SK-N-SH (cell line): Measurements from ENCODE around the gene PKP4. TPM values are rescaled to one million over a fixed set of nuclear protein-coding genes. Genes with fewer than 3 reads are reported as not detected.

Experiments used
- CTCF ChIA-PET: fragments of 300-600, 350-600 bp; formaldehyde crosslinking; extraction: SDS; loops from one replicate; lab custom pipeline; 2021; lab: Yijun Ruan, JAX
- POLR2A ChIA-PET: fragments of 350-600 bp; sonication (Branson Sonifier 250); formaldehyde crosslinking; extraction: SDS; loops from one replicate; lab custom pipeline; 2020; ENCODE audit warnings: antibody characterized with exemption, inconsistent platforms; lab: Yijun Ruan, JAX
- DNase-seq: peaks from one replicate; pipeline ENCODE4 v3.0.0; 2012
- H2AFZ ChIP-seq: fragments of 200-600 bp; sonication (generic); 2 replicates; pipeline ENCODE4 v1.8.1; 2016; ENCODE audit warnings: antibody characterized with exemption, mild to moderate bottlenecking, low read depth
- H3F3A ChIP-seq: fragments of 200-600 bp; sonication (generic); replicated peaks from 2 replicates; pipeline ENCODE3; 2016; ENCODE audit warnings: antibody characterized with exemption, mild to moderate bottlenecking; ENCODE audit not compliant: insufficient read depth
- H3K27ac ChIP-seq, 2 experiments: fragments of 200-500 bp in 1 of 2; fragments of 200-600 bp in 1 of 2; sonication (Bioruptor generic) in 1 of 2; sonication (generic), shearing (Covaris generic) in 1 of 2; 2 replicates each; pipeline versions ENCODE4 v1.5.1 to v1.6.1; 2014 to 2016; ENCODE audit warnings: low read depth in 2 of 2, inconsistent platforms in 1 of 2, low read length in 1 of 2, mild to moderate bottlenecking in 1 of 2, mixed read lengths in 1 of 2
- H3K27me3 ChIP-seq: fragments of 200-600 bp; sonication (generic), shearing (Covaris generic); 2 replicates; pipeline ENCODE4 v1.6.1; 2016; ENCODE audit warnings: mixed run types; ENCODE audit not compliant: insufficient read depth
- H3K36me3 ChIP-seq, 2 experiments: fragments of 200-500 bp in 1 of 2; fragments of 200-600 bp in 1 of 2; sonication (Bioruptor generic) in 1 of 2; sonication (generic) in 1 of 2; replicated peaks in 1 of 2; 2 replicates each; pipeline versions ENCODE3 to v1.5.1; 2014 to 2016; ENCODE audit warnings: low read length in 1 of 2, mild to moderate bottlenecking in 1 of 2; ENCODE audit not compliant: insufficient read depth in 2 of 2, control insufficient read depth in 1 of 2
- H3K4me1 ChIP-seq, 2 experiments: fragments of 200-500 bp in 1 of 2; fragments of 200-600 bp in 1 of 2; sonication (Bioruptor generic) in 1 of 2; sonication (generic), shearing (Covaris generic) in 1 of 2; 2 replicates each; pipeline versions ENCODE4 v1.5.1 to v1.6.1; 2014 to 2016; ENCODE audit warnings: low read depth in 1 of 2, low read length in 1 of 2, mixed run types in 1 of 2; ENCODE audit not compliant: insufficient read depth in 2 of 2, control insufficient read depth in 1 of 2
- H3K4me2 ChIP-seq: fragments of 200-600 bp; sonication (generic), shearing (Covaris generic); 2 replicates; pipeline ENCODE4 v1.6.1; 2017; ENCODE audit warnings: mixed run types
- H3K4me3 ChIP-seq, 2 experiments: fragments of 200-500 bp in 1 of 2; fragments of 200-600 bp in 1 of 2; sonication (Bioruptor generic) in 1 of 2; sonication (generic), shearing (Covaris generic) in 1 of 2; 2 replicates each; pipeline versions ENCODE4 v1.5.1 to v1.8.1; 2014 to 2016; ENCODE audit warnings: low read depth in 2 of 2, inconsistent platforms in 1 of 2, low read length in 1 of 2, mild to moderate bottlenecking in 1 of 2, mixed read lengths in 1 of 2, moderate library complexity in 1 of 2
- H3K79me2 ChIP-seq: fragments of 200-600 bp; sonication (generic); 2 replicates; pipeline ENCODE4 v1.8.1; 2017; ENCODE audit warnings: mild to moderate bottlenecking; ENCODE audit not compliant: insufficient read depth
- H3K9ac ChIP-seq: fragments of 200-600 bp; sonication (generic); 2 replicates; pipeline ENCODE4 v1.6.1; 2017; ENCODE audit warnings: mixed run types
- H3K9me2 ChIP-seq: fragments of 200-600 bp; sonication (generic); 2 replicates; pipeline ENCODE4 v1.6.1; 2017; ENCODE audit warnings: mixed run types
- H3K9me3 ChIP-seq: fragments of 200-600 bp; sonication (generic); 2 replicates; pipeline ENCODE4 v1.6.1; 2017; ENCODE audit warnings: mixed run types, mild to moderate bottlenecking, moderate library complexity
- H4K20me1 ChIP-seq: fragments of 200-600 bp; sonication (generic); 2 replicates; pipeline ENCODE4 v1.6.1; 2017; ENCODE audit warnings: mild to moderate bottlenecking, mixed run types; ENCODE audit not compliant: insufficient read depth
- CHD2 ChIP-seq: fragments of 150-350 bp; IDR thresholded peaks from 2 replicates; pipeline ENCODE4 v1.6.1; 2018; ENCODE audit warnings: low read length; ENCODE audit not compliant: partially characterized antibody
- CTCF ChIP-seq: fragments of 200-600 bp; sonication (generic); IDR thresholded peaks from 2 replicates; pipeline ENCODE4 v1.6.1; 2017; ENCODE audit warnings: antibody characterized with exemption, mild to moderate bottlenecking, moderate library complexity
- EP300 ChIP-seq, 2 experiments: IDR thresholded peaks; 2 replicates each; pipeline versions ENCODE4 v1.4.0 to v1.6.1; 2012; ENCODE audit warnings: borderline replicate concordance in 1 of 2, low read depth in 1 of 2, low read length in 1 of 2
- FOXJ3 ChIP-seq: sonication (generic); formaldehyde crosslinking; IDR thresholded peaks from 2 replicates; pipeline ENCODE4 v1.5.1; 2020; ENCODE audit warnings: mild to moderate bottlenecking, missing genetic modification reagents
- GATA2 ChIP-seq: sonication (generic); formaldehyde crosslinking; IDR thresholded peaks from 2 replicates; pipeline ENCODE4 v1.5.0; 2020; ENCODE audit warnings: mild to moderate bottlenecking, missing genetic modification reagents
- IRF3 ChIP-seq: fragments of 150-350 bp; IDR thresholded peaks from 2 replicates; pipeline ENCODE4 v1.6.1; 2016; ENCODE audit warnings: mild to moderate bottlenecking, low read depth, low read length
- NFIC ChIP-seq: IDR thresholded peaks from 2 replicates; pipeline ENCODE4 v1.4.0; 2012; ENCODE audit warnings: borderline replicate concordance
- NRF1 ChIP-seq: IDR thresholded peaks from 2 replicates; pipeline ENCODE4 v1.6.1; 2012; ENCODE audit warnings: low read depth, mild to moderate bottlenecking, low read length
- RAD21 ChIP-seq: IDR thresholded peaks from 2 replicates; pipeline ENCODE4 v1.6.1; 2012; ENCODE audit warnings: mild to moderate bottlenecking, low read length
- RFX5 ChIP-seq: IDR thresholded peaks from 2 replicates; pipeline ENCODE4 v1.6.1; 2012; ENCODE audit warnings: mild to moderate bottlenecking, improper control_type of control experiment, low read length
- SIN3A ChIP-seq: IDR thresholded peaks from 2 replicates; pipeline ENCODE4 v1.6.1; 2012; ENCODE audit warnings: low read depth, mild to moderate bottlenecking, low read length, moderate library complexity, borderline replicate concordance
- SMC3 ChIP-seq: IDR thresholded peaks from 2 replicates; pipeline ENCODE4 v1.6.1; 2012; ENCODE audit warnings: low read depth, low read length, improper control_type of control experiment
- TAF1 ChIP-seq: IDR thresholded peaks from 2 replicates; pipeline ENCODE4 v1.6.1; 2012; ENCODE audit warnings: low read depth, mild to moderate bottlenecking, low read length, moderate library complexity, borderline replicate concordance
- TCF12 ChIP-seq: IDR thresholded peaks from 2 replicates; pipeline ENCODE4 v1.4.0; 2012
- USF1 ChIP-seq: IDR thresholded peaks from 2 replicates; pipeline ENCODE4 v1.4.0; 2012; ENCODE audit warnings: low read depth, borderline replicate concordance
- WGBS: methylation state at CpG from one replicate; pipeline ENCODE4 v1.1.6; 2017; ENCODE audit warnings: low lambda C conversion rate; 5-methylcytosine and 5-hydroxymethylcytosine counted together
- polyA plus RNA-seq, 3 experiments: library from polyadenylated mRNA; depleted of rRNA; stranded (reverse); fragments of >200 nt; gene quantifications; 2 replicates each; pipeline ENCODE4 v1.2.3, GENCODE V29; 2012
- TF ChIP-seq, protein P1 (sequence below): IDR thresholded peaks from 2 replicates; pipeline ENCODE4 v1.6.1; 2012; ENCODE audit warnings: mild to moderate bottlenecking, low read depth, low read length, moderate library complexity
- TF ChIP-seq, protein P2 (sequence below): IDR thresholded peaks from 2 replicates; pipeline ENCODE4 v1.4.0; 2012; ENCODE audit warnings: low read depth

PKP4 gene
- polyA plus RNA-seq, 1 of the 3 experiments (the other 2 are of a cell fraction), result 10.9 TPM

DNA sequence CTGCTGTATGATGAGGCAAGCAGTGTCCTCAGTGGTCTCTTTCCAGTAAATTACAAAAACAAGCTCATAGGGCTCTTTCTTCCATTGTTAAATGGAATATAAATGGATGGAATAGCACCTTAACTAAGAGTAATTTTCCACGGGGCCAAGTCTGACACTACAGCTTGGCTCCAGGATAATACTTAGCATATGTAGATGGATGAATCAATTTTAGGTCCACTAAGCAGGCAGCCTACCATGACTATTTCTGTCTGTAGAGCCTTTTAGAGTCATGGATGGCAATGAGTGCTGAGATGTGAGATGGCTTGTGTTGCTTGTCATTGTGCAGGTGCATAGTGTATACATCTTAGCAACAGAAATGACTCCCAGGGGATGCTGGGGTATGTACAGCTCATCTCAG, 125.9 kb downstream of the PKP4 start (continued):
- TF ChIP-seq, protein P1, sequence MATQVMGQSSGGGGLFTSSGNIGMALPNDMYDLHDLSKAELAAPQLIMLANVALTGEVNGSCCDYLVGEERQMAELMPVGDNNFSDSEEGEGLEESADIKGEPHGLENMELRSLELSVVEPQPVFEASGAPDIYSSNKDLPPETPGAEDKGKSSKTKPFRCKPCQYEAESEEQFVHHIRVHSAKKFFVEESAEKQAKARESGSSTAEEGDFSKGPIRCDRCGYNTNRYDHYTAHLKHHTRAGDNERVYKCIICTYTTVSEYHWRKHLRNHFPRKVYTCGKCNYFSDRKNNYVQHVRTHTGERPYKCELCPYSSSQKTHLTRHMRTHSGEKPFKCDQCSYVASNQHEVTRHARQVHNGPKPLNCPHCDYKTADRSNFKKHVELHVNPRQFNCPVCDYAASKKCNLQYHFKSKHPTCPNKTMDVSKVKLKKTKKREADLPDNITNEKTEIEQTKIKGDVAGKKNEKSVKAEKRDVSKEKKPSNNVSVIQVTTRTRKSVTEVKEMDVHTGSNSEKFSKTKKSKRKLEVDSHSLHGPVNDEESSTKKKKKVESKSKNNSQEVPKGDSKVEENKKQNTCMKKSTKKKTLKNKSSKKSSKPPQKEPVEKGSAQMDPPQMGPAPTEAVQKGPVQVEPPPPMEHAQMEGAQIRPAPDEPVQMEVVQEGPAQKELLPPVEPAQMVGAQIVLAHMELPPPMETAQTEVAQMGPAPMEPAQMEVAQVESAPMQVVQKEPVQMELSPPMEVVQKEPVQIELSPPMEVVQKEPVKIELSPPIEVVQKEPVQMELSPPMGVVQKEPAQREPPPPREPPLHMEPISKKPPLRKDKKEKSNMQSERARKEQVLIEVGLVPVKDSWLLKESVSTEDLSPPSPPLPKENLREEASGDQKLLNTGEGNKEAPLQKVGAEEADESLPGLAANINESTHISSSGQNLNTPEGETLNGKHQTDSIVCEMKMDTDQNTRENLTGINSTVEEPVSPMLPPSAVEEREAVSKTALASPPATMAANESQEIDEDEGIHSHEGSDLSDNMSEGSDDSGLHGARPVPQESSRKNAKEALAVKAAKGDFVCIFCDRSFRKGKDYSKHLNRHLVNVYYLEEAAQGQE, result no peak
- TF ChIP-seq RAD21 (no peak), NFIC (no peak), TCF12 (no peak), SIN3A (no peak), IRF3 (no peak), FOXJ3 (no peak), CHD2 (no peak), SMC3 (no peak), RFX5 (no peak)

GRCh38 chr2:158583923-158584322, 127.2 kb downstream of the PKP4 start:
- no peak overlapping the region for H3K4me3 ChIP-seq
- peaks cover 3% of the 10 kb centered on the region for H3F3A ChIP-seq
- CTCF ChIA-PET, result no interaction called here
- no peaks in the 10 kb centered on the region for H3K27me3 ChIP-seq
- no peak overlapping the region for H3K27ac ChIP-seq
- POLR2A ChIA-PET, result no interaction called here
- DNase-seq, result no peak
- no peak overlapping the region for H3K4me2 ChIP-seq
- no peaks in the 10 kb centered on the region for H3K9me2 ChIP-seq
- no peaks in the 10 kb centered on the region; a peak in 1 of 4 replicates for H3K4me1 ChIP-seq
- TF ChIP-seq IRF3 (no peak), USF1 (no peak), EP300 (IDR thresholded peaks at IDR 0.05; ENCODE audit: borderline replicate concordance in 1 of 2, low read depth in 1 of 2, low read length in 1 of 2) (no peak), NFIC (no peak), TAF1 (no peak), CTCF (no peak), GATA2 (no peak), NRF1 (no peak)
- TF ChIP-seq, protein P2, sequence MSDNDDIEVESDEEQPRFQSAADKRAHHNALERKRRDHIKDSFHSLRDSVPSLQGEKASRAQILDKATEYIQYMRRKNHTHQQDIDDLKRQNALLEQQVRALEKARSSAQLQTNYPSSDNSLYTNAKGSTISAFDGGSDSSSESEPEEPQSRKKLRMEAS, result no peak
- TF ChIP-seq, all 33 proteins: peak for 0
- WGBS, result 97% methylated on average over 19 of the region's 19 CpGs
- Histone ChIP-seq H2AFZ (no peak overlapping the region), H3K9me3 (no peaks in the 10 kb centered on the region), H3K36me3 (peaks cover 0 to 7% of the 10 kb centered on the region in 2 experiments), H3K79me2 (no peaks in the 10 kb centered on the region), H4K20me1 (no peaks in the 10 kb centered on the region), H3K9ac (no peak overlapping the region)
